ENCODE results near the gene EXOC3L2.

DNA sequence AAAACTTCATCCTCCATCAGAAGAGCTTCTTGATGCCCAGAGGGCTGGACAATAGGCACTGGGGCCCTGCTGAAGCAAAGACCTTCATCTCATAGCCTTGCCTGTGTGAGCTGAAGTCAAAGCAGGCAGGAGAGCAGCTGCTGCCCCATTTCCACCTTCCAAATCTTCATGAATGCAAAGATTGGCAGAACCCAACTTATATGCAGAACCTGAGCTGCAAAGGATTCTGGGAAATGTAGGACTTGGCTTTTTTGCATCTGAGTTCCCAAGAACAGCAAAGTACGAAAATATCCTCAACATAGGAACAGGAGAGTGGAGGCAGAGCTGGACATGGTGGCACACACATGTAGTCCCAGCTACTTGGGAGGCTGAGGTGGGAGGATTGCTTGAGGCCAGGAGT, 46.6 kb upstream of the EXOC3L2 start:
- TF ChIP-seq, protein P1, sequence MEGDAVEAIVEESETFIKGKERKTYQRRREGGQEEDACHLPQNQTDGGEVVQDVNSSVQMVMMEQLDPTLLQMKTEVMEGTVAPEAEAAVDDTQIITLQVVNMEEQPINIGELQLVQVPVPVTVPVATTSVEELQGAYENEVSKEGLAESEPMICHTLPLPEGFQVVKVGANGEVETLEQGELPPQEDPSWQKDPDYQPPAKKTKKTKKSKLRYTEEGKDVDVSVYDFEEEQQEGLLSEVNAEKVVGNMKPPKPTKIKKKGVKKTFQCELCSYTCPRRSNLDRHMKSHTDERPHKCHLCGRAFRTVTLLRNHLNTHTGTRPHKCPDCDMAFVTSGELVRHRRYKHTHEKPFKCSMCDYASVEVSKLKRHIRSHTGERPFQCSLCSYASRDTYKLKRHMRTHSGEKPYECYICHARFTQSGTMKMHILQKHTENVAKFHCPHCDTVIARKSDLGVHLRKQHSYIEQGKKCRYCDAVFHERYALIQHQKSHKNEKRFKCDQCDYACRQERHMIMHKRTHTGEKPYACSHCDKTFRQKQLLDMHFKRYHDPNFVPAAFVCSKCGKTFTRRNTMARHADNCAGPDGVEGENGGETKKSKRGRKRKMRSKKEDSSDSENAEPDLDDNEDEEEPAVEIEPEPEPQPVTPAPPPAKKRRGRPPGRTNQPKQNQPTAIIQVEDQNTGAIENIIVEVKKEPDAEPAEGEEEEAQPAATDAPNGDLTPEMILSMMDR (conservative IDR thresholded peaks at IDR 0.05; ENCODE audit: low read depth, low read length), result no peak
- TF ChIP-seq EZH2 (IDR thresholded peaks at IDR 0.05; ENCODE audit: low read length, unreplicated experiment) (no peak), EZH2phosphoT487 (IDR thresholded peaks at IDR 0.05; ENCODE audit: borderline replicate concordance, low read length) (no peak)
